ENCODE measurements around the gene CALY.

The CALY gene

GRCh38 chr10:133366130-133366478, 29.4 kb upstream of the CALY start:
- DNase-seq = no peak

- DNase-seq = no peak
These were observed 28.9 kb upstream of the CALY start for GRCh38 chr10:133365461-133366129.

GRCh38 chr10:133364645-133365431, 28.1 kb upstream of the CALY start:
- DNase-seq = no peak

- DNase-seq = no peak
These were observed 26.1 kb upstream of the CALY start for GRCh38 chr10:133362846-133363245.

- DNase-seq = no peak
These were observed 25.2 kb upstream of the CALY start for GRCh38 chr10:133361773-133362441.

GRCh38 chr10:133361227-133361626, 24.5 kb upstream of the CALY start:
- no peak for DNase-seq

GRCh38 chr10:133359972-133360610, 23.4 kb upstream of the CALY start:
- DNase-seq = no peak

- no peak for DNase-seq
These were observed 22.9 kb upstream of the CALY start for GRCh38 chr10:133359554-133359971.

- DNase-seq = no peak
These were observed 22.2 kb upstream of the CALY start for GRCh38 chr10:133358925-133359310.

- no peak for DNase-seq
These were observed 21.6 kb upstream of the CALY start for GRCh38 chr10:133358162-133358924.

- DNase-seq = peak in 1 of 2 experiments; percentile 2
These were observed 20.8 kb upstream of the CALY start, which contains the start of gene FUOM for GRCh38 chr10:133357285-133358161. Gene FUOM (minus strand): TSS chr10:133358019. CDS start chr10:133358007, 12 bp downstream.

GRCh38 chr10:133356549-133357284, 20.0 kb upstream of the CALY start:
- DNase-seq = no peak

GRCh38 chr10:133355991-133356390, 19.3 kb upstream of the CALY start:
- DNase-seq = no peak

GRCh38 chr10:133355266-133355665, 18.6 kb upstream of the CALY start:
- DNase-seq = no peak

GRCh38 chr10:133354672-133355240, 18.1 kb upstream of the CALY start:
- DNase-seq = no peak

- DNase-seq = no peak
These were observed 17.4 kb upstream of the CALY start for GRCh38 chr10:133353988-133354605.

- DNase-seq = no peak
These were observed 16.7 kb upstream of the CALY start for GRCh38 chr10:133353202-133353959.

GRCh38 chr10:133351408-133352318, 15.0 kb upstream of the CALY start:
- no peak for DNase-seq

Measured in AML-193 (cell line).